Measurements from ENCODE around the gene MELK. TPM values are rescaled to one million over a fixed set of nuclear protein-coding genes. Genes with fewer than 3 reads are reported as not detected.

The MELK gene
- total and polyA plus RNA-seq, 9 donors: 8.9 to 16.8 (median 11.4) TPM

DNA sequence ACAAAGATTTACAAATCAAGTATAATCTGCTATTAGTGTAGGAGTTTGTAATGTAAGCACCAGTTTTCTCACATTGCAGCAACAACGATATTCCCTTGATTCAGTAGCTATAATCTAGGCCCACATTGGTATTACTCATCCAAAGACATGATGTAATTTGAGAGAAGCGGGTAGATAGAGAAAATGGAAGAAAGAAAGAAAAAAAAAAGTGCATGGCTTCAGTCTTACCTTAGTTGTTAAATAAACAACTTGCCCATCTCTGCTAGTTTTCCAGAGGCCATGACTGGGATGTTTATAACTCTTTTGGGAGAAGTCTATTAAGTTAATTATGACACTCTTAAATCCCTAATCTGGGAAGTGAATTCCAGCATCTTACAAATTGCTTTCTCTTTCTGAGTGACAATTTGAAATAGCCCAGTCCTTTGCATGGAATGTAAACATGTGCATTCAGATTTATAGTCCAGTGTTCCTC lies 2.8 kb downstream of the MELK start:
- no peak overlapping the region for H3K4me3 ChIP-seq (ENCODE audit: low read length)
- H3K27ac ChIP-seq (ENCODE audit: low read length): no peak overlapping the region
- no peaks in the 10 kb centered on the region for H3K36me3 ChIP-seq (ENCODE audit: control insufficient read depth, insufficient read depth, low read length)
- H3K9me3 ChIP-seq (replicated peaks; ENCODE audit: control insufficient read depth, low read depth, low read length): no peaks in the 10 kb centered on the region
- WGBS (ENCODE audit: insufficient coverage): no CpG with 5 or more reads among the region's 2 CpGs
- DNase-seq: no peak
- H3K4me1 ChIP-seq (ENCODE audit: control insufficient read depth, insufficient read depth, low read length): peaks cover 9% of the 10 kb centered on the region
- no peaks in the 10 kb centered on the region for H3K27me3 ChIP-seq (ENCODE audit: control insufficient read depth, insufficient read depth, low read length)

DNA sequence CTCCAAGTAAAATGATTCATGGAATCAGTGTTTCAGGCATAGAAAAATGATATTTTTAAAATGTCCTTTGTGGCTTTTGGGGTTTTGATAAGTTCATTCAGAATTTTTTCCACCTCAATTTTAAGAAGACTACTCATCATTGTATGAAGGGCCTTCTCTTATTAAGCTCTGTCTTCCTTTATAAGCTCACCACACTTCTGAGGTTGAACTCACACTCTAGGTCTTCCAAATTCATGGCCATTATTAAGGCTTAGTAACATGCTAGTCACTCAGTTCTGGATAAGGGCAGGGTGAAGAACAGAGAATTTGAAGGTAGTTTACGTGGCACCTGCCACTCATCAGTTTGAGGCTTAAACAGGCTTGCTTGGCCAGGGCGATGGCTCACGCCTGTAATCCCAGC lies 4.2 kb downstream of the MELK start:
- Histone ChIP-seq H3K27ac (ENCODE audit: low read length) (no peak overlapping the region), H3K36me3 (ENCODE audit: control insufficient read depth, insufficient read depth, low read length) (no peaks in the 10 kb centered on the region), H3K4me3 (ENCODE audit: low read length) (no peak overlapping the region), H3K27me3 (ENCODE audit: control insufficient read depth, insufficient read depth, low read length) (no peaks in the 10 kb centered on the region), H3K4me1 (ENCODE audit: control insufficient read depth, insufficient read depth, low read length) (peaks cover 9% of the 10 kb centered on the region), H3K9me3 (replicated peaks; ENCODE audit: control insufficient read depth, low read depth, low read length) (no peaks in the 10 kb centered on the region)
- no peak for DNase-seq
- 90% methylated on average over 2 of the region's 3 CpGs for WGBS (ENCODE audit: insufficient coverage)

DNA sequence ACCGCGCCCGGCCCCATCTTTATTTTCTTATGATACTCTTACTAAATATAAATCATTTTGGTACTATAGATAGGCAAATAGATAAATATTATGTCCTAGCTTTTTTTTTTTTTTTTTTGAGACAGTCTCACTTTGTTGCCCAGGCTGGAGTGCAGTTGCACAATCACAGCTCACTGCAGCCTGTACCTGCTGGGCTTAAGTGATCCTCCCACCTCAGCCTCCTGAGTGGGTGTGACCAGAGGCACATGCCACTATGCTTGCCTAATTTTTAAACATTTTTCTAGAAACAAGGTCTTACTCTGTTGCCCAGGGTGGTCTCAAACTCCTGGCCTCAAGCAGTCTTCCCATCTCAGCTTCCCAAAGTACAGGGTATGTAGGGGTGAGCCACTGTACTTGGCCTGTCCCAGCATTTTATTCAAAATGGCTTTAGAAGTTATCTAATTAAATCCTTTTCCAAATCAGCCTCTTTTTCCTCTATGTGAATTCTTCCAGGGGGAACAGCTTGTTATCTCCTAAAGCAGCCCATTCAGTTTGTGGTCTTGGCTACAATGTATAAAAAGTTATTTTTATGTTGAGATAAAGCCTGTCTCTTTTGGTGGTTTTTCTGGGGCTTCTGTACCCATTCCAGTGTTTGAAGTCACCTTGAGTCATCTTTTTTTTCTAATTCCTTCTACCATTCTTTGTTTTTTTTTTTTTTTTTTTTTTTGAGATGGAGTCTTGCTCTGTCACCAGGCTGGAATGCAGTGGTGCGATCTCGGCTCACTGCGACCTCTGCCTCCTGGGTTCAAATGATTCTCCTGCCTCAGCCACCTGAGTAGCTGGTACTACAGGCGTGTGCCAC lies 12.1 kb downstream of the MELK start:
- H3K36me3 ChIP-seq (ENCODE audit: control insufficient read depth, insufficient read depth, low read length): peaks cover 4% of the 10 kb centered on the region
- no peaks in the 10 kb centered on the region for H3K27me3 ChIP-seq (ENCODE audit: control insufficient read depth, insufficient read depth, low read length)
- H3K27ac ChIP-seq (ENCODE audit: low read length): no peak overlapping the region
- no peak overlapping the region for H3K4me3 ChIP-seq (ENCODE audit: low read length)
- no peaks in the 10 kb centered on the region for H3K4me1 ChIP-seq (ENCODE audit: control insufficient read depth, insufficient read depth, low read length)
- H3K9me3 ChIP-seq (replicated peaks; ENCODE audit: control insufficient read depth, low read depth, low read length): no peaks in the 10 kb centered on the region
- DNase-seq: no peak
- 100% methylated on average over 1 of the region's 7 CpGs for WGBS (ENCODE audit: insufficient coverage)

DNA sequence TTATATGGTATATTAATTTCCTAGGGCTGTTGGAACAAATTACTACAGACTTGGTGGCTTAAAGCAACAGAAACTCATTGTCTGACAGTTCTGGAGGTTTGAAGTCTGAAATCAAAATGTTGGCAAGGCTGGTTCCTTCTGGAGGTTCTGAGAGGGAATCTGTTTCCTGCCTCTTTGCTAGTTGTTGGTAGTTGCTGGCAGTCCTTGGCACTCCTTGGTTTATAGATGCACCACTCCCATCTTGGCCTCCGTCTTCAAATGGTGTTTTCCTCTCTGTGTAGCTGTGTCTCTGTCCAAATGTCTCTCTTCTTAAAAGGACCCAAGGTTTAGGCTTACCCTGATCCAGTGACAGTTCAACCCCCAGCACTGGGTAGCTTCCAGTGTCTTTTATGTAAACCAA lies 17.5 kb downstream of the MELK start:
- H3K9me3 ChIP-seq (replicated peaks; ENCODE audit: control insufficient read depth, low read depth, low read length): no peaks in the 10 kb centered on the region
- no peak overlapping the region for H3K4me3 ChIP-seq (ENCODE audit: low read length)
- H3K36me3 ChIP-seq (ENCODE audit: control insufficient read depth, insufficient read depth, low read length): peaks cover 9% of the 10 kb centered on the region
- 80% methylated on average over 1 of the region's 1 CpG for WGBS (ENCODE audit: insufficient coverage)
- H3K4me1 ChIP-seq (ENCODE audit: control insufficient read depth, insufficient read depth, low read length): no peaks in the 10 kb centered on the region
- no peak overlapping the region for H3K27ac ChIP-seq (ENCODE audit: low read length)
- no peak for DNase-seq
- no peaks in the 10 kb centered on the region for H3K27me3 ChIP-seq (ENCODE audit: control insufficient read depth, insufficient read depth, low read length)

DNA sequence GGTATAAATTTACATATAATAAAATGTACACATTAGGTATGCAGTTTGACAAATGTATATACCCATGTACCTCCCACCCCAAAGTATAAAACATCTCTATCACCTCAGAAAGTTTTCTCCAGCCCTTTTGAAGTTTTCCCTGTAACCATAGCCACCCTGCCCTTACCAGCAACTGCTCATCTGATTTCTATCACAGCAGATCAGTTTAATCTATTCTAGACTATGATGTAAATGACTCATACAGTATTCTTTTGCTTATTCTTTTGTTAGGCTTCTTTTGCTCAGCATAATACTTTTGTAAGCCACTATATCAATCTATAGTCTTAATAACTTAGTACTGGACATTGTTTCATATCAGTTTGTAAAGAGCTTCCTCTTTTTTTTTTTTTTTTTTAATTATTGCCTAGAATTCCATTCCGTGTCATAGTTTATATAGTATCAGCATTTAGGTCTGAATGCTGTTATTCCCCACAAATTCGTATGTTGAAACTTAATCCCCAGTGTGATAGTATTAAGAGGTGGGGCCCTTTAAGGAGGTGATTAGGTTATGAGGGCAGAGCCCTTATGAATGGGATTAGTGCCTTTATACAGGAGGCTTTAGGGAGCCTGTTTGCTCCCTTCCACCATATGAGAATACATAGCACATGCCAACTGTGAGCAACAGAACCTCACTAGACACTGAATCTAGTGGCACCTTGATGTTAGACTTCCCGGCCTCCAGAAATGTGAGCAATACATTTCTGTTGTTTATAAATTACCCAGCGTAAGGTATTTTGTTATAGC lies 20.3 kb downstream of the MELK start:
- Histone ChIP-seq H3K36me3 (ENCODE audit: control insufficient read depth, insufficient read depth, low read length) (peaks cover 14% of the 10 kb centered on the region), H3K9me3 (replicated peaks; ENCODE audit: control insufficient read depth, low read depth, low read length) (no peaks in the 10 kb centered on the region), H3K4me3 (ENCODE audit: low read length) (no peak overlapping the region), H3K27ac (ENCODE audit: low read length) (no peak overlapping the region), H3K27me3 (ENCODE audit: control insufficient read depth, insufficient read depth, low read length) (no peaks in the 10 kb centered on the region), H3K4me1 (ENCODE audit: control insufficient read depth, insufficient read depth, low read length) (no peaks in the 10 kb centered on the region)
- DNase-seq: no peak
- no CpG with 5 or more reads among the region's 4 CpGs for WGBS (ENCODE audit: insufficient coverage)

DNA sequence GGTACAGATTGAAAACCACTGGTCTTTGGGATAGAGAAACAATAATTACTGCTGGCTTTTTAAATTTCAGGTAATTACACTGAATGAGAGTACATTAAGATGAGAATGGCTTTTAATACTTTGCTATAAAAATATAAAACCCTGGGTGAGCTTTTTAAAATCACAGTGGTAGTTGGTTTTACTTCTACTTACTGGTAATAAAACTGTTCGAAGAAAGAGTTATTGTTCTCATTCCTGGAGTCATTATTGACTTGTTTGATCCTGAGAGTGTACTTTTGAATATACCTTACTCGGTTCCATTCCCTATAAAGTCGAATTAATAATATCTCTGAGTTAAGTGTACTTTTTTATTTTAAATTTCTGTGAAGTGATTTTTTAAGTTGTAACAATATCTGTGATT lies 21.5 kb downstream of the MELK start:
- no CpG with 5 or more reads among the region's 3 CpGs for WGBS (ENCODE audit: insufficient coverage)
- Histone ChIP-seq H3K36me3 (ENCODE audit: control insufficient read depth, insufficient read depth, low read length) (peaks cover 19% of the 10 kb centered on the region), H3K27ac (ENCODE audit: low read length) (no peak overlapping the region), H3K4me1 (ENCODE audit: control insufficient read depth, insufficient read depth, low read length) (no peaks in the 10 kb centered on the region), H3K4me3 (ENCODE audit: low read length) (no peak overlapping the region), H3K27me3 (ENCODE audit: control insufficient read depth, insufficient read depth, low read length) (no peaks in the 10 kb centered on the region), H3K9me3 (replicated peaks; ENCODE audit: control insufficient read depth, low read depth, low read length) (no peaks in the 10 kb centered on the region)
- no peak for DNase-seq

DNA sequence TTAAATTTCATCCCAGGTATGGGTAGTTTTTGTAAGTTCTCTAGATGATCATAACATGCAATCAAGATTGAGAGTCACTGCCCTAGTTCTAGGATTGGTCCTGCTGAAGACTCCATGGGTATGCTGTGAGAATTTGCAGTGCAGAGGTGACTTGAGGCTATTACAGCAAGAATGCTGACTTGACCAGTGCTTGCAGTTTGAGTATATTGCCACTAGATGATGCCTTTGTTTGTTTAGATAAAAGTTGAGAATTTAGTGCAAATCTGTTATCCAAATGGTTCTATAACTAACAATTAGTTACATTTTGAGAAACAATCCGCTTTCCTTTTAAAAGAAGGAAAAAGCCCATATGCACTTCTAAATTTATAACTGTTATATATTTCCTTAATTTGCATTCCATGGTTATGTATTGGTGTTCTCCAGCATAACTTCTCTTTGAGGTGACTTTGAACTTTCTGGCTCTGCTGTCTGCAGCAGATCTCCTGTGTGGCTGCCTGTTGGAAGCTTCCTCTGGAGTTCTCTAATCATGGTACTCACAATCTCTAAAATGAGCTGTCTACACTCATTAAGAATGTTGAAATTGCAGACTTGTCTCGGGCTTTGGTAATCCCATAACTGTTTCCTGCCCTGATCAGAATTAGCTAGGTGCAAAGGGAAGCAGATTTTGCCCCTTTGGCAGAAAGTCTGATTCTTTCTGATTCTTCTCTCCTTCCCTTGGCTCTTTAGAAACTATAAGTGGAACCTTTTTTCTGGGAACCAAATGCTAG lies 24.9 kb downstream of the MELK start:
- no peaks in the 10 kb centered on the region for H3K9me3 ChIP-seq (replicated peaks; ENCODE audit: control insufficient read depth, low read depth, low read length)
- no CpG with 5 or more reads among the region's 2 CpGs for WGBS (ENCODE audit: insufficient coverage)
- no peak overlapping the region for H3K27ac ChIP-seq (ENCODE audit: low read length)
- H3K27me3 ChIP-seq (ENCODE audit: control insufficient read depth, insufficient read depth, low read length): no peaks in the 10 kb centered on the region
- H3K4me1 ChIP-seq (ENCODE audit: control insufficient read depth, insufficient read depth, low read length): no peaks in the 10 kb centered on the region
- DNase-seq: peak; percentile 5
- H3K36me3 ChIP-seq (ENCODE audit: control insufficient read depth, insufficient read depth, low read length): peaks cover 14% of the 10 kb centered on the region
- H3K4me3 ChIP-seq (ENCODE audit: low read length): no peak overlapping the region

DNA sequence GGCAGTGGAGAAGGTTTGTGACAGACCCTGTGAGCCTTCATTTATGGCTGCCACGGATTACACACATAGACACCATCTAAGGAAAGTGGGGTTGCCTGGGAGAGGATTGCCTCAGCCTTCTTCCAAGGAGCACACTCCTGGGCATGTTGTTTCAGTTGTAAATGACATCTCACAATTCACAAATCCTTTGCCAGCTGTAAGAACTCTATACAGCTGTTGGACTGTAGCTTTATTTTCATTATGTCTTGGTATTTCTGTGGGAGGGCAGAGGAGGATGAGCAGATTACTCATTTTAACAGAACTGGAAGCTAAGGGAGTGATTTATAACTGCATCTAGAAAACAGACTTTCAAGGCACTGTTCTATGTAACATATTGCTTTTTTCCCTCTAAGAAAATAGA lies 25.6 kb downstream of the MELK start:
- no CpG with 5 or more reads among the region's 1 CpG for WGBS (ENCODE audit: insufficient coverage)

DNA sequence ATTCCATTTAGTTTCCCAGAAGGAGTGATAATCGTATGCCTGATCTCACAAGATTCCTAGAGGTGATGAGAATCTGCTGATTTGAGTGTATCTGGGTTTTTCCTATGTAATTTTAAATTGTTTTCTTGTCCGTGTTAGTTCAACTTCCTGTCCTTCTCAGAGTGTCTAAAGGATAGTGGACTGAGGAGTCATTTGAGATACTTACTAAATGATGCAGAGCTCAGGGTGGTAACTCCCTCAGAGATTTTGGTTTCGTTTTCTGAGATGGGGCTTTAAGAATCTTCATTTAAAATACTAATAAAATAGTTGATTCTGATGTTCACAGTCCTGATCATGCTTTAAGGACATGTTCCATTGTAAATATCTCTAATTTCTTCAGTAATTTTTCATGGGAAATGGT lies 30.3 kb downstream of the MELK start:
- Histone ChIP-seq H3K4me3 (ENCODE audit: low read length) (no peak overlapping the region), H3K27me3 (ENCODE audit: control insufficient read depth, insufficient read depth, low read length) (no peaks in the 10 kb centered on the region), H3K4me1 (ENCODE audit: control insufficient read depth, insufficient read depth, low read length) (no peaks in the 10 kb centered on the region), H3K36me3 (ENCODE audit: control insufficient read depth, insufficient read depth, low read length) (peaks cover 5% of the 10 kb centered on the region), H3K27ac (ENCODE audit: low read length) (no peak overlapping the region), H3K9me3 (replicated peaks; ENCODE audit: control insufficient read depth, low read depth, low read length) (no peaks in the 10 kb centered on the region)
- no peak for DNase-seq
- WGBS (ENCODE audit: insufficient coverage): 100% methylated on average over 1 of the region's 3 CpGs

More for the DNA sequence above, 25.6 kb downstream of the MELK start:
- Histone ChIP-seq H3K4me1 (ENCODE audit: control insufficient read depth, insufficient read depth, low read length) (no peaks in the 10 kb centered on the region), H3K27me3 (ENCODE audit: control insufficient read depth, insufficient read depth, low read length) (no peaks in the 10 kb centered on the region), H3K27ac (ENCODE audit: low read length) (no peak overlapping the region), H3K4me3 (ENCODE audit: low read length) (no peak overlapping the region), H3K36me3 (ENCODE audit: control insufficient read depth, insufficient read depth, low read length) (peaks cover 13% of the 10 kb centered on the region), H3K9me3 (replicated peaks; ENCODE audit: control insufficient read depth, low read depth, low read length) (no peaks in the 10 kb centered on the region)
- DNase-seq: no peak

DNA sequence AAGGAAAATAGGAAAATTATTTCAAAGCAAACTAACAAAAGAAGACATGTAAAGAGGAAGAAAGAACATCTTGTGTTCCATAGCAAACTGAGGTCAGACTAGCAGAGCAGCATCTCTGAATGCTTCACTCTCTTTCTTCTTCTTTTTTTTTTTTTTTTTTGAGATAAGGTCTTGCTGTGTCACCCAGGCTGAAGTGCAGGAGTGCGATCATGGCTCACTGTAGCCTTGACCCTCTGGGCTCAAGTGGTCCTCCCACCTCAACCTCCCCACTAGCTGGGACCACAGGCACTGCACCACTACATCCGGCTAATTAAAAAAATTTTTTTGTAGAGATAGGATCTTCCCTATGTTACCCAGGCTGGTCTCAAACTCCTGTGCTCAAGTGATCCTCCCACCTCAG lies 36.6 kb downstream of the MELK start:
- no CpG with 5 or more reads among the region's 2 CpGs for WGBS (ENCODE audit: insufficient coverage)
- no peaks in the 10 kb centered on the region for H3K9me3 ChIP-seq (replicated peaks; ENCODE audit: control insufficient read depth, low read depth, low read length)

More for the DNA sequence above, 36.6 kb downstream of the MELK start:
- Histone ChIP-seq H3K4me1 (ENCODE audit: control insufficient read depth, insufficient read depth, low read length) (no peaks in the 10 kb centered on the region), H3K27me3 (ENCODE audit: control insufficient read depth, insufficient read depth, low read length) (no peaks in the 10 kb centered on the region), H3K4me3 (ENCODE audit: low read length) (no peak overlapping the region), H3K36me3 (ENCODE audit: control insufficient read depth, insufficient read depth, low read length) (no peaks in the 10 kb centered on the region), H3K27ac (ENCODE audit: low read length) (no peak overlapping the region)
- no peak for DNase-seq
